Mesothelial cell of epicardium (in vitro differentiated cells): ENCODE results near the gene NFIB. TPM values are rescaled to one million over a fixed set of nuclear protein-coding genes. Genes with fewer than 3 reads are reported as not detected.

Experiments
- DNase-seq, 2 experiments: peaks; one replicate each; pipeline ENCODE4 v3.0.0; 2021; ENCODE audit warnings: low spot score in 2 of 2; ENCODE audit not compliant: unreplicated experiment in 2 of 2
- H3K27ac Mint-ChIP-seq: 2 replicates; pipeline ENCODE4 v1.8.0; 2021; ENCODE audit warnings: mixed read lengths
- H3K27me3 Mint-ChIP-seq: 2 replicates; pipeline ENCODE4 v1.8.0; 2021; ENCODE audit warnings: low read depth, mixed read lengths
- H3K36me3 Mint-ChIP-seq: 2 replicates; pipeline ENCODE4 v1.8.0; 2021; ENCODE audit warnings: mixed read lengths
- H3K4me1 Mint-ChIP-seq: 2 replicates; pipeline ENCODE4 v1.8.0; 2021; ENCODE audit warnings: mixed read lengths
- H3K4me3 Mint-ChIP-seq: 2 replicates; pipeline ENCODE4 v1.8.0; 2021; ENCODE audit warnings: mild to moderate bottlenecking, moderate library complexity, mixed read lengths
- H3K9me3 Mint-ChIP-seq: 2 replicates; pipeline ENCODE4 v1.8.0; 2021; ENCODE audit warnings: mixed read lengths
- total RNA-seq: library from RNA; stranded (reverse); gene quantifications from 3 replicates; pipeline ENCODE4 v1.2.1, GENCODE V29; 2021
- TF ChIP-seq, protein P1 (sequence below): fragments of 200-600 bp; sonication (generic); IDR thresholded peaks from one replicate; pipeline ENCODE4 v1.5.0; 2021; ENCODE audit warnings: antibody characterized with exemption; ENCODE audit not compliant: unreplicated experiment

The NFIB gene
- total RNA-seq, 1 donor from 2014 or later: 230 TPM

- H3K4me1 Mint-ChIP-seq: peaks cover 41% of the 10 kb centered on the region
- no peak overlapping the region for H3K27ac Mint-ChIP-seq
- no peak overlapping the region for H3K4me3 Mint-ChIP-seq
- peaks cover 23% of the 10 kb centered on the region for H3K36me3 Mint-ChIP-seq
- H3K9me3 Mint-ChIP-seq: no peaks in the 10 kb centered on the region
- TF ChIP-seq, protein P1, sequence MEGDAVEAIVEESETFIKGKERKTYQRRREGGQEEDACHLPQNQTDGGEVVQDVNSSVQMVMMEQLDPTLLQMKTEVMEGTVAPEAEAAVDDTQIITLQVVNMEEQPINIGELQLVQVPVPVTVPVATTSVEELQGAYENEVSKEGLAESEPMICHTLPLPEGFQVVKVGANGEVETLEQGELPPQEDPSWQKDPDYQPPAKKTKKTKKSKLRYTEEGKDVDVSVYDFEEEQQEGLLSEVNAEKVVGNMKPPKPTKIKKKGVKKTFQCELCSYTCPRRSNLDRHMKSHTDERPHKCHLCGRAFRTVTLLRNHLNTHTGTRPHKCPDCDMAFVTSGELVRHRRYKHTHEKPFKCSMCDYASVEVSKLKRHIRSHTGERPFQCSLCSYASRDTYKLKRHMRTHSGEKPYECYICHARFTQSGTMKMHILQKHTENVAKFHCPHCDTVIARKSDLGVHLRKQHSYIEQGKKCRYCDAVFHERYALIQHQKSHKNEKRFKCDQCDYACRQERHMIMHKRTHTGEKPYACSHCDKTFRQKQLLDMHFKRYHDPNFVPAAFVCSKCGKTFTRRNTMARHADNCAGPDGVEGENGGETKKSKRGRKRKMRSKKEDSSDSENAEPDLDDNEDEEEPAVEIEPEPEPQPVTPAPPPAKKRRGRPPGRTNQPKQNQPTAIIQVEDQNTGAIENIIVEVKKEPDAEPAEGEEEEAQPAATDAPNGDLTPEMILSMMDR: no peak
- no peaks in the 10 kb centered on the region for H3K27me3 Mint-ChIP-seq
- no peak for DNase-seq
Observed at GRCh38 chr9:14084867-14085266, 229.1 kb downstream of the NFIB start.

DNA sequence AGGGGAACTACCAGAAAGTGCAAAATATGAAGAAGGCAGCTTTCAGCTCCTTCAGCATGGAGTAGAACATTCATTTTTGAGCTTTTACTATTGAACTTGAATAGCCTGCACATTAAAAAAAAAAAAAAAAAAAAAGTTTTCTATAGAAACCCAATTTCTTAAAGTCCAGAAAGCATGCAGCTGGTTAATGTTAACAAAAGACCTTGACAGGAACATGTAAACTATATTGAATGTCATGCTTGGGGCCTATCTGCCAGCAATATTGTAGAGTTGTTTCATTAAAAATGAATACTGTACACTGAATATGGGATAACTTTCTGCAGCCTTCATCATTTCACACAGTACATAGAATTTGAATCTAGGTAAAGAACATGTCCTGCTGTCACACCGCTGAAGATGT, 230.6 kb downstream of the NFIB start:
- TF ChIP-seq, protein P1: no peak
- Mint-ChIP-seq H3K27me3 (no peaks in the 10 kb centered on the region), H3K36me3 (peaks cover 20% of the 10 kb centered on the region), H3K9me3 (no peaks in the 10 kb centered on the region), H3K4me3 (no peak overlapping the region), H3K4me1 (peaks cover 35% of the 10 kb centered on the region), H3K27ac (peak overlapping the region; percentile 56)
- no peak for DNase-seq

- H3K4me1 Mint-ChIP-seq: peaks cover 38% of the 10 kb centered on the region
- no peaks in the 10 kb centered on the region for H3K9me3 Mint-ChIP-seq
- no peak for DNase-seq
- peaks cover 18% of the 10 kb centered on the region for H3K36me3 Mint-ChIP-seq
- H3K27ac Mint-ChIP-seq: peak overlapping the region; percentile 58
- H3K4me3 Mint-ChIP-seq: no peak overlapping the region
- no peaks in the 10 kb centered on the region for H3K27me3 Mint-ChIP-seq
- TF ChIP-seq, protein P1: no peak
Observed at GRCh38 chr9:14082732-14083131, 231.2 kb downstream of the NFIB start.

- H3K36me3 Mint-ChIP-seq: peaks cover 17% of the 10 kb centered on the region
- peak overlapping the region; percentile 94 for H3K27ac Mint-ChIP-seq
- peaks cover 38% of the 10 kb centered on the region for H3K4me1 Mint-ChIP-seq
- no peak overlapping the region for H3K4me3 Mint-ChIP-seq
- DNase-seq: no peak
- TF ChIP-seq, protein P1: no peak
- no peaks in the 10 kb centered on the region for H3K27me3 Mint-ChIP-seq
- no peaks in the 10 kb centered on the region for H3K9me3 Mint-ChIP-seq
Observed at GRCh38 chr9:14081745-14082144, 232.2 kb downstream of the NFIB start.

DNA sequence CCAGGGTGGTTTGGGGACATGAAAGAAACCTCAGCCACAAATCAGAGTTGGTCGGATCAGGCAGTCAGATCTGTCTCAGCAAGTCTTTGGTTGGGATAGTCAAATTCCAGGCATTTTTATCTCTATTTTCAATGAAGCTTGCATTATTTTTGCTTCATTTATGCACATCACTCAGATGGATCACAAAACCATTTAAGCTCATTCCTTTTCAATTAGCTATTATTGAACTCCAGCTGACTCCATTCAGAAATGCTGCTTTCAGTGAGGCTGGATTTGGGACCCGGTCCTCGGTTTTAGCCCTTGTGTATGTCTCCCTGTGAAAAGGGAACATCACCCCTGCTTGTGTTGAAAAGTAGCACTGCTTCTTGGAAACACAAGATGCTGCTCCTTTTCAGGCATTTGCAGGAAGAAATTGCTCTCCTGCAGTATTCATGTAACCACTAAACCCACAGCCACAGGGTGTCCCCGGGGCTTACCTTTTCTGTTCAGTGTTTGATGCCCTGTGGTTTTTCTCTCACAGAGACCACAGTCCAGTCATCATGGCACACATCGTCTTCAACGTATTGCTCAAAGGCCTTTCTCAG, 232.9 kb downstream of the NFIB start:
- Mint-ChIP-seq H3K4me1 (peaks cover 38% of the 10 kb centered on the region), H3K9me3 (no peaks in the 10 kb centered on the region), H3K27ac (peak overlapping the region; percentile 94), H3K27me3 (no peaks in the 10 kb centered on the region), H3K36me3 (peaks cover 15% of the 10 kb centered on the region), H3K4me3 (no peak overlapping the region)
- TF ChIP-seq, protein P1: no peak
- no peak for DNase-seq

DNA sequence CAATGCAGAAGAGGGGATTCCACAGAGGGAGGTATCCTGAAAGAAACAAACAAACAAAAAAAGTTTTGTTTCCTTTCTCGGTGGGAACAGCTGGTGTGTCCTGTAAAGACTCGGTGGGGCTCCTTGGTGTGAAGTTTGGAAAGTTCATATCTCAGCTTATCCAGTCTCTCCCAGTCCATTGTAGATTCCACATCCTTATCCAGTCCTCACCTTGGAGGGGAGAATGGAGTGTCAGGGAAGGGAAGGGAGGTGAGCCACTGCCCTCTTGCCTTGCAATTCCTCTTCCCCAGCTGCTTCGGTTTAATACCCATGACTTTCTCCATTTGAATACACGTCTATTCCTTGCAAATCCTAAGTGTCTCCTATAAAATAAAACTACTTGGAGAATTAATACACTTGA, 234.5 kb downstream of the NFIB start:
- no peak for DNase-seq
- Mint-ChIP-seq H3K9me3 (no peaks in the 10 kb centered on the region), H3K4me3 (no peak overlapping the region), H3K4me1 (peaks cover 38% of the 10 kb centered on the region), H3K36me3 (peaks cover 5% of the 10 kb centered on the region), H3K27ac (peak overlapping the region; percentile 81), H3K27me3 (no peaks in the 10 kb centered on the region)
- TF ChIP-seq, protein P1: no peak
